ENCODE results near the gene CPA1.
"Not testable (repeated sequence)": the region's sequence is repeated elsewhere in the genome, so short reads cannot be mapped to it uniquely, and the experiment has no call there.

Gene CPA1

GRCh38 chr7:130374507-130374906 lies 5.8 kb upstream of the CPA1 start:
- no peak for DNase-seq

GRCh38 chr7:130376461-130376860 lies 3.8 kb upstream of the CPA1 start:
- not testable (repeated sequence) for DNase-seq

- DNase-seq = no peak
Observed at GRCh38 chr7:130377178-130377577, 3.1 kb upstream of the CPA1 start.

- DNase-seq = no peak
Observed at GRCh38 chr7:130379019-130379418, 1.3 kb upstream of the CPA1 start.

- DNase-seq = no peak
Observed at GRCh38 chr7:130379532-130379920, 768 bp upstream of the CPA1 start.

GRCh38 chr7:130380861-130381455 lies 664 bp downstream of the CPA1 start:
- no peak for DNase-seq

- DNase-seq = no peak
Observed at GRCh38 chr7:130381468-130382312, 1.4 kb downstream of the CPA1 start.

GRCh38 chr7:130383187-130383980 lies 3.1 kb downstream of the CPA1 start:
- no peak for DNase-seq

- DNase-seq = no peak
Observed at GRCh38 chr7:130384371-130384801, 4.1 kb downstream of the CPA1 start.

- DNase-seq = no peak
Observed at GRCh38 chr7:130384841-130385599, 4.7 kb downstream of the CPA1 start.

GRCh38 chr7:130385600-130386066 lies 5.3 kb downstream of the CPA1 start:
- no peak for DNase-seq

GRCh38 chr7:130386876-130387275 lies 6.6 kb downstream of the CPA1 start:
- DNase-seq = no peak

- DNase-seq = no peak
Observed at GRCh38 chr7:130387306-130387627, 7.0 kb downstream of the CPA1 start.

- no peak for DNase-seq
Observed at GRCh38 chr7:130387628-130388403, 7.5 kb downstream of the CPA1 start.

GRCh38 chr7:130388671-130389070 lies 8.4 kb downstream of the CPA1 start:
- no peak for DNase-seq

- no peak for DNase-seq
Observed at GRCh38 chr7:130390486-130390885, 10.2 kb downstream of the CPA1 start.

GRCh38 chr7:130393101-130393561 lies 12.8 kb downstream of the CPA1 start:
- no peak for DNase-seq

- DNase-seq = no peak
Observed at GRCh38 chr7:130393841-130394411, 13.6 kb downstream of the CPA1 start.

- DNase-seq = no peak
Observed at GRCh38 chr7:130394421-130395195, 14.3 kb downstream of the CPA1 start.

- DNase-seq = no peak
Observed at GRCh38 chr7:130395421-130395820, 15.1 kb downstream of the CPA1 start.

GRCh38 chr7:130396109-130396508 lies 15.8 kb downstream of the CPA1 start:
- no peak for DNase-seq
